WTC11 (cell line): Measurements from ENCODE around the gene STRC.
"Not testable (repeated sequence)": the region's sequence is repeated elsewhere in the genome, so short reads cannot be mapped to it uniquely, and the experiment has no call there.

Experiments
- CTCF ChIP-seq: fragments of 200-600 bp; IDR thresholded peaks from 2 replicates; pipeline ENCODE4 v1.8.0; 2022; ENCODE audit warnings: antibody characterized with exemption
- FOXK1 ChIP-seq: sonication (generic); formaldehyde crosslinking; IDR thresholded peaks from 2 replicates; pipeline ENCODE4 v1.8.0; 2022; ENCODE audit warnings: mild to moderate bottlenecking, moderate library complexity, missing genetic modification reagents
- GABPB1 ChIP-seq: sonication (generic); formaldehyde crosslinking; IDR thresholded peaks from 2 replicates; pipeline ENCODE4 v1.8.1; 2023; ENCODE audit warnings: mild to moderate bottlenecking, missing genetic modification reagents
- IRF1 ChIP-seq: sonication (generic); formaldehyde crosslinking; IDR thresholded peaks from 2 replicates; pipeline ENCODE4 v1.8.0; 2023; ENCODE audit warnings: missing genetic modification reagents
- NFATC4 ChIP-seq: fragments of 250-450 bp; sonication (Bioruptor Pico); IDR thresholded peaks from 2 replicates; pipeline ENCODE4 v1.9.0; 2021; ENCODE audit warnings: mild to moderate bottlenecking
- PREB ChIP-seq: sonication (generic); formaldehyde crosslinking; IDR thresholded peaks from 2 replicates; pipeline ENCODE4 v1.8.1; 2022; ENCODE audit warnings: mild to moderate bottlenecking, missing genetic modification reagents, moderate library complexity, borderline replicate concordance
- SP1 ChIP-seq: sonication (generic); formaldehyde crosslinking; conservative IDR thresholded peaks from 2 replicates; pipeline ENCODE4 v1.8.1; 2022; ENCODE audit warnings: missing genetic modification reagents
- USF1 ChIP-seq: sonication (generic); formaldehyde crosslinking; IDR thresholded peaks from 2 replicates; pipeline ENCODE4 v1.8.0; 2022; ENCODE audit warnings: mild to moderate bottlenecking, missing genetic modification reagents
- ZNF423 ChIP-seq: fragments of 250-450 bp; sonication (Bioruptor Pico); IDR thresholded peaks from 2 replicates; pipeline ENCODE4 v2.1.2; 2022; ENCODE audit warnings: mild to moderate bottlenecking, moderate library complexity

GRCh38 chr15:43563793-43564192, 54.8 kb downstream of the STRC start:
- TF ChIP-seq CTCF; NFATC4 (CRISPR knock-in tag); ZNF423 (CRISPR knock-in tag); GABPB1 (CRISPR knock-in tag); USF1 (CRISPR knock-in tag); IRF1 (CRISPR knock-in tag); SP1 (CRISPR knock-in tag); PREB (CRISPR knock-in tag); FOXK1: not testable (repeated sequence)
